ENCODE results near the gene TOR2A. TPM values are rescaled to one million over a fixed set of nuclear protein-coding genes. Genes with fewer than 3 reads are reported as not detected.
A peak's percentile ranks its signal among the peaks of the same experiment; 100 is the strongest.

Gene TOR2A
- total and polyA plus RNA-seq, 10 donors: 16.8 to 36.5 (median 22.7) TPM

GRCh38 chr9:127730799-127731410, 4.2 kb downstream of the TOR2A start:
- H3K4me3 ChIP-seq: no peak overlapping the region
- WGBS, 5 donors: 58 to 82% (median 77%) methylated on average over 6 to 9 of the region's 9 CpGs
- H3K4me1 ChIP-seq: peaks cover 17 to 58% (median 41%) of the 10 kb centered on the region in 6 donors
- H3K27me3 ChIP-seq (replicated peaks in 1 of 7): no peaks in the 10 kb centered on the region
- intact Hi-C loops (cut with DNase I; ENCODE audit: low total_unique reads): loop anchor here (5.0 kb wide), 1 partner anchor 139 kb away; no protein-coding TSS in a partner anchor
- DNase-seq: peak; percentile 79
- peak overlapping the region in 5 of 8 donors; percentile 39 to 62 (median 51) for H3K27ac ChIP-seq
- H3K9me3 ChIP-seq: no peaks in the 10 kb centered on the region
- H3K36me3 ChIP-seq: peaks cover 0 to 36% (median 13%) of the 10 kb centered on the region in 6 donors
- no peak for TF ChIP-seq POLR2A (IDR thresholded peaks at IDR 0.05)
- peak; percentile 38 to 67 (median 53) for TF ChIP-seq POLR2AphosphoS5 (IDR thresholded peaks at IDR 0.05)

DNA sequence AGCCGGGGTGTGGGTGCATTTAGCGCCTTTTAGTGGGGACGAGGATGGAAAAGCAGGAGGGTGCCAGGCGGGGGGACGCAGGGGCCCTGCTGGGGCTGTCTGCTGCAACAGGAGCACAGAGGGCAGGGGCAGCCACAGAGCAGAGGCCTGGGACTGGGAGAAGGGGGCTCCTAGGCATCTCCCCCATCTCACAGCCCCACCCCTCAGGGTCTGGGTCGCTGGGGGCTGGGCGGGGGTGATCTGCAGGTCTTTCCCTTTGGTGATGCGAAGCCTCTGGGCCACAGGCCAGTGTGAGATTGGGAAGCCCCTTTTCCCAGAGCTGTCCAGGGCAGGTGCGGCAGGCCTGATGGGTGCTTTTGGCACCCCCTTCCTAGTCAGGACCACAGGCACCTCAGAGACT, 4.8 kb downstream of the TOR2A start:
- 86 to 93% (median 90%) methylated on average over 6 to 9 of the region's 9 CpGs for WGBS, 5 donors
- intact Hi-C loops (cut with DNase I; ENCODE audit: low total_unique reads): loop anchor here (5.0 kb wide), 1 partner anchor 138 kb away; no protein-coding TSS in a partner anchor
- Histone ChIP-seq H3K4me3 (no peak overlapping the region), H3K4me1 (peaks cover 11 to 52% (median 35%) of the 10 kb centered on the region in 6 donors), H3K27ac (peak overlapping the region in 5 of 8 donors; percentile 30 to 62 (median 51)), H3K9me3 (no peaks in the 10 kb centered on the region), H3K36me3 (peaks cover 0 to 36% (median 13%) of the 10 kb centered on the region in 6 donors), H3K27me3 (replicated peaks in 1 of 7) (no peaks in the 10 kb centered on the region)
- DNase-seq: no peak
- TF ChIP-seq, protein P1, sequence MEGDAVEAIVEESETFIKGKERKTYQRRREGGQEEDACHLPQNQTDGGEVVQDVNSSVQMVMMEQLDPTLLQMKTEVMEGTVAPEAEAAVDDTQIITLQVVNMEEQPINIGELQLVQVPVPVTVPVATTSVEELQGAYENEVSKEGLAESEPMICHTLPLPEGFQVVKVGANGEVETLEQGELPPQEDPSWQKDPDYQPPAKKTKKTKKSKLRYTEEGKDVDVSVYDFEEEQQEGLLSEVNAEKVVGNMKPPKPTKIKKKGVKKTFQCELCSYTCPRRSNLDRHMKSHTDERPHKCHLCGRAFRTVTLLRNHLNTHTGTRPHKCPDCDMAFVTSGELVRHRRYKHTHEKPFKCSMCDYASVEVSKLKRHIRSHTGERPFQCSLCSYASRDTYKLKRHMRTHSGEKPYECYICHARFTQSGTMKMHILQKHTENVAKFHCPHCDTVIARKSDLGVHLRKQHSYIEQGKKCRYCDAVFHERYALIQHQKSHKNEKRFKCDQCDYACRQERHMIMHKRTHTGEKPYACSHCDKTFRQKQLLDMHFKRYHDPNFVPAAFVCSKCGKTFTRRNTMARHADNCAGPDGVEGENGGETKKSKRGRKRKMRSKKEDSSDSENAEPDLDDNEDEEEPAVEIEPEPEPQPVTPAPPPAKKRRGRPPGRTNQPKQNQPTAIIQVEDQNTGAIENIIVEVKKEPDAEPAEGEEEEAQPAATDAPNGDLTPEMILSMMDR (IDR thresholded peaks at IDR 0.05 in 8 of 11, conservative IDR thresholded peaks at IDR 0.05 in 3 of 11): no peak
- no peak for TF ChIP-seq POLR2AphosphoS5 (IDR thresholded peaks at IDR 0.05)
- no peak for TF ChIP-seq POLR2A (IDR thresholded peaks at IDR 0.05)

GRCh38 chr9:127729522-127730256, 5.4 kb downstream of the TOR2A start:
- peaks cover 11 to 52% (median 33%) of the 10 kb centered on the region in 6 donors for H3K4me1 ChIP-seq
- peak overlapping the region in 5 of 8 donors; percentile 30 to 62 (median 50) for H3K27ac ChIP-seq
- DNase-seq: no peak
- H3K27me3 ChIP-seq (replicated peaks in 1 of 7): peaks cover 0 to under 1% (median 0%) of the 10 kb centered on the region in 7 donors
- TF ChIP-seq POLR2A (IDR thresholded peaks at IDR 0.05): no peak
- TF ChIP-seq, protein P1 (IDR thresholded peaks at IDR 0.05 in 8 of 11, conservative IDR thresholded peaks at IDR 0.05 in 3 of 11): no peak
- TF ChIP-seq POLR2AphosphoS5 (IDR thresholded peaks at IDR 0.05): no peak
- H3K4me3 ChIP-seq: no peak overlapping the region
- intact Hi-C loops (cut with DNase I; ENCODE audit: low total_unique reads): loop anchor here (5.0 to 10.0 kb wide), 2 partner anchors 137 to 225 kb away; no protein-coding TSS in a partner anchor
- H3K36me3 ChIP-seq: peaks cover 0 to 36% (median 13%) of the 10 kb centered on the region in 6 donors
- WGBS, 5 donors: 89 to 95% (median 90%) methylated on average over 7 to 18 of the region's 18 CpGs
- H3K9me3 ChIP-seq: no peaks in the 10 kb centered on the region

GRCh38 chr9:127728808-127729207, 6.3 kb downstream of the TOR2A start:
- no peaks in the 10 kb centered on the region for H3K9me3 ChIP-seq
- intact Hi-C loops (cut with DNase I; ENCODE audit: low total_unique reads): loop anchor here (10.0 kb wide), 1 partner anchor 224 kb away; no protein-coding TSS in a partner anchor
- TF ChIP-seq POLR2AphosphoS5 (IDR thresholded peaks at IDR 0.05) (no peak), POLR2A (IDR thresholded peaks at IDR 0.05) (no peak)
- TF ChIP-seq, protein P1 (IDR thresholded peaks at IDR 0.05 in 8 of 11, conservative IDR thresholded peaks at IDR 0.05 in 3 of 11): no peak
- peaks cover 5 to 51% (median 29%) of the 10 kb centered on the region in 6 donors for H3K4me1 ChIP-seq
- no peak overlapping the region for H3K4me3 ChIP-seq
- H3K27ac ChIP-seq: no peak overlapping the region
- H3K27me3 ChIP-seq (replicated peaks in 1 of 7): peaks cover 0 to 2% (median 0%) of the 10 kb centered on the region in 7 donors
- no peak for DNase-seq
- peaks cover 0 to 36% (median 13%) of the 10 kb centered on the region in 6 donors for H3K36me3 ChIP-seq
- WGBS, 5 donors: 86 to 94% (median 91%) methylated on average over 8 of the region's 8 CpGs

Data from spleen (tissue), 11 donors.